ENCODE measurements around the gene SMCR8. TPM values are rescaled to one million over a fixed set of nuclear protein-coding genes. Genes with fewer than 3 reads are reported as not detected.

Gene SMCR8
- polyA plus RNA-seq, 3 donors, result 2.4 to 24.4 (median 5.3) TPM

- Mint-ChIP-seq H3K27me3 (ENCODE audit: low read depth in 3 of 3) (peaks cover 0 to 1% (median 0%) of the 10 kb centered on the region in 3 donors), H3K36me3 (peaks cover 77 to 99% of the 10 kb centered on the region in 2 donors), H3K4me1 (no peaks in the 10 kb centered on the region), H3K27ac (peak overlapping the region in 1 of 7 donors; percentile 45), H3K9me3 (no peaks in the 10 kb centered on the region), H3K4me3 (no peak overlapping the region)
- no peak for TF ChIP-seq CTCF (IDR thresholded peaks at IDR 0.05)
- H3K9ac ChIP-seq (ENCODE audit: insufficient read depth, low read length, poor library complexity, severe bottlenecking), result no peak overlapping the region
- H3K27me3 ChIP-seq (ENCODE audit: control insufficient read depth in 2 of 2, insufficient read depth in 2 of 2, low read length in 2 of 2), result no peaks in the 10 kb centered on the region
- H3K4me3 ChIP-seq (replicated peaks in 1 of 3; ENCODE audit: low read depth in 2 of 3, low read length in 3 of 3), result no peak overlapping the region
- peaks cover 86 to 98% of the 10 kb centered on the region in 2 donors for H3K36me3 ChIP-seq (replicated peaks in 1 of 2; ENCODE audit: control insufficient read depth in 1 of 2, insufficient read depth in 2 of 2, low read length in 2 of 2)
- H2AFZ ChIP-seq (ENCODE audit: insufficient read depth, low read depth, low read length, poor library complexity, severe bottlenecking), result no peak overlapping the region
- H3K27ac ChIP-seq (ENCODE audit: low read depth in 1 of 2, low read length in 2 of 2), result no peak overlapping the region
- WGBS (ENCODE audit: insufficient coverage), result 87% methylated on average over 3 of the region's 6 CpGs
- peaks cover 7% of the 10 kb centered on the region for H4K20me1 ChIP-seq (ENCODE audit: insufficient read depth, low read length)
- no peak overlapping the region for H3K4me2 ChIP-seq (replicated peaks; ENCODE audit: extremely low read depth, low read length, poor library complexity, severe bottlenecking)
- DNase-seq, result no peak
- no peaks in the 10 kb centered on the region for H3K4me1 ChIP-seq (ENCODE audit: control insufficient read depth in 1 of 2, insufficient read depth in 2 of 2, low read length in 2 of 2)
- no peaks in the 10 kb centered on the region for H3K79me2 ChIP-seq (ENCODE audit: insufficient read depth, low read length)
- H3K9me3 ChIP-seq (replicated peaks in 1 of 2; ENCODE audit: control insufficient read depth in 1 of 2, insufficient read depth in 1 of 2, low read length in 2 of 2), result no peaks in the 10 kb centered on the region
- intact Hi-C loops (cut with micrococcal nuclease), result no loop called here
Observed at GRCh38 chr17:18281788-18282187, 33.3 kb upstream of the SMCR8 start.

GRCh38 chr17:18285296-18285695, 29.8 kb upstream of the SMCR8 start:
- Histone ChIP-seq H3K9ac (ENCODE audit: insufficient read depth, low read length, poor library complexity, severe bottlenecking) (no peak overlapping the region), H3K4me3 (replicated peaks in 1 of 3; ENCODE audit: low read depth in 2 of 3, low read length in 3 of 3) (no peak overlapping the region), H3K27ac (ENCODE audit: low read depth in 1 of 2, low read length in 2 of 2) (no peak overlapping the region), H3K36me3 (replicated peaks in 1 of 2; ENCODE audit: control insufficient read depth in 1 of 2, insufficient read depth in 2 of 2, low read length in 2 of 2) (peaks cover 86 to 97% of the 10 kb centered on the region in 2 donors), H3K4me1 (ENCODE audit: control insufficient read depth in 1 of 2, insufficient read depth in 2 of 2, low read length in 2 of 2) (no peaks in the 10 kb centered on the region), H3K27me3 (ENCODE audit: control insufficient read depth in 2 of 2, insufficient read depth in 2 of 2, low read length in 2 of 2) (no peaks in the 10 kb centered on the region), H4K20me1 (ENCODE audit: insufficient read depth, low read length) (peaks cover 7% of the 10 kb centered on the region), H3K79me2 (ENCODE audit: insufficient read depth, low read length) (no peaks in the 10 kb centered on the region), H3K9me3 (replicated peaks in 1 of 2; ENCODE audit: control insufficient read depth in 1 of 2, insufficient read depth in 1 of 2, low read length in 2 of 2) (no peaks in the 10 kb centered on the region), H3K4me2 (replicated peaks; ENCODE audit: extremely low read depth, low read length, poor library complexity, severe bottlenecking) (no peak overlapping the region), H2AFZ (ENCODE audit: insufficient read depth, low read depth, low read length, poor library complexity, severe bottlenecking) (no peak overlapping the region)
- no peak for DNase-seq
- TF ChIP-seq CTCF (IDR thresholded peaks at IDR 0.05), result no peak
- 98% methylated on average over 10 of the region's 11 CpGs for WGBS (ENCODE audit: insufficient coverage)
- Mint-ChIP-seq H3K27me3 (ENCODE audit: low read depth in 3 of 3) (no peaks in the 10 kb centered on the region), H3K27ac (peak overlapping the region in 1 of 7 donors; percentile 33), H3K4me3 (no peak overlapping the region), H3K4me1 (no peaks in the 10 kb centered on the region), H3K36me3 (peaks cover 83 to 96% of the 10 kb centered on the region in 2 donors), H3K9me3 (no peaks in the 10 kb centered on the region)
- intact Hi-C loops (cut with micrococcal nuclease), result no loop called here

Data from CD14-positive monocyte (primary cell).